PC-3 (cell line): ENCODE data around the gene SLC9A4. TPM values are rescaled to one million over a fixed set of nuclear protein-coding genes. Genes with fewer than 3 reads are reported as not detected.

Experiments
- ATAC-seq: fragments of 200-7000 bp; cut with Tn5 transposase; 2 replicates; pipeline ENCODE4 v1.9.1; 2020; ENCODE audit warnings: mild to moderate bottlenecking, moderate library complexity
- BruUV-seq: library from RNA; stranded (reverse); fragments of 400-500 nt; replicated peaks from 2 replicates; lab custom pipeline; 2021; lab: Mats Ljungman, UMichigan
- CTCF ChIA-PET: fragments of 300-600 bp; sonication (Branson Sonifier 250); formaldehyde crosslinking; loops from one replicate; lab custom pipeline; 2022; ENCODE audit warnings: antibody characterized with exemption; lab: Charles Lee
- POLR2A ChIA-PET: fragments of 300-600 bp; sonication (Branson Sonifier 250); formaldehyde crosslinking; loops from one replicate; lab custom pipeline; 2022; ENCODE audit warnings: antibody characterized with exemption; ENCODE audit not compliant: unreplicated experiment; lab: Charles Lee
- DNase-seq: peaks from one replicate; pipeline ENCODE4 v3.0.0-alpha.2; 2015
- H2AFZ ChIP-seq: fragments of 300-600 bp; sonication (generic); 2 replicates; pipeline ENCODE4 v1.6.0; 2016; ENCODE audit warnings: antibody characterized with exemption, low read length
- H3F3A ChIP-seq: fragments of 300-600 bp; sonication (generic); one replicate; pipeline ENCODE4 v1.6.0; 2017; ENCODE audit warnings: antibody characterized with exemption, low read length, control low read depth, mild to moderate bottlenecking; ENCODE audit not compliant: unreplicated experiment
- H3K27ac ChIP-seq: fragments of 300-600 bp; sonication (generic); 2 replicates; pipeline ENCODE4 v1.5.1; 2016; ENCODE audit warnings: mild to moderate bottlenecking, low read length
- H3K27me3 ChIP-seq: fragments of 300-600 bp; sonication (generic); 2 replicates; pipeline ENCODE4 v1.6.1; 2016; ENCODE audit warnings: low read length, mixed read lengths
- H3K36me3 ChIP-seq: fragments of 300-600 bp; sonication (generic); 2 replicates; pipeline ENCODE4 v1.6.1; 2016; ENCODE audit warnings: low read depth, mixed run types, low read length, mixed read lengths
- H3K4me1 ChIP-seq: fragments of 300-600 bp; sonication (generic); 2 replicates; pipeline ENCODE4 v1.5.1; 2016; ENCODE audit warnings: low read length; ENCODE audit not compliant: insufficient read depth
- H3K4me2 ChIP-seq: fragments of 300-600 bp; sonication (generic); 2 replicates; pipeline ENCODE4 v1.6.0; 2016; ENCODE audit warnings: low read length
- H3K4me3 ChIP-seq: fragments of 300-600 bp; sonication (generic); 2 replicates; pipeline ENCODE4 v1.5.1; 2016; ENCODE audit warnings: mild to moderate bottlenecking, low read length, mixed read lengths
- H3K79me2 ChIP-seq: fragments of 300-600 bp; sonication (generic); 2 replicates; pipeline ENCODE4 v1.6.1; 2017; ENCODE audit warnings: low read length, mixed read lengths
- H3K9ac ChIP-seq: fragments of 300-600 bp; sonication (generic); 2 replicates; pipeline ENCODE4 v1.6.0; 2016; ENCODE audit warnings: mild to moderate bottlenecking, low read length
- H3K9me2 ChIP-seq: fragments of 300-600 bp; sonication (generic); replicated peaks from 2 replicates; pipeline ENCODE4 v1.6.1; 2016; ENCODE audit warnings: mixed run types, low read length, mixed read lengths
- H3K9me3 ChIP-seq: fragments of 300-600 bp; sonication (generic); 2 replicates; pipeline ENCODE4 v1.6.1; 2016; ENCODE audit warnings: low read length, mixed read lengths
- H4K20me1 ChIP-seq: fragments of 300-600 bp; sonication (generic); 2 replicates; pipeline ENCODE4 v1.6.1; 2016; ENCODE audit warnings: low read length, mixed read lengths
- EZH2 ChIP-seq: fragments of 300-600 bp; sonication (generic); IDR thresholded peaks from one replicate; pipeline ENCODE4 v1.6.1; 2017; ENCODE audit warnings: antibody characterized with exemption, mild to moderate bottlenecking, low read length; ENCODE audit not compliant: unreplicated experiment
- EZH2phosphoT487 ChIP-seq: fragments of 300-600 bp; sonication (generic); IDR thresholded peaks from 2 replicates; pipeline ENCODE4 v1.6.1; 2018; ENCODE audit warnings: mild to moderate bottlenecking, antibody characterized with exemption, low read length, borderline replicate concordance
- intact Hi-C: fragments of 100-400 bp; cut with micrococcal nuclease; formaldehyde crosslinking; loops from 2 replicates; pipeline ENCODE4 v1.9.0; 2023
- microRNA-seq: library from miRNA; unstranded; fragments of <30 nt; microRNA quantifications from one replicate; pipeline ENCODE4 v1.1.0, GENCODE V29; 2020; ENCODE audit not compliant: unreplicated experiment
- total RNA-seq: library from RNA; depleted of rRNA; stranded (reverse); fragments of >200 nt; gene quantifications from 2 replicates; pipeline ENCODE4 v1.2.3, GENCODE V29; 2014; rRNA removed
- TF ChIP-seq, protein P1 (sequence below): fragments of 300-600 bp; sonication (generic); conservative IDR thresholded peaks from 2 replicates; pipeline ENCODE4 v1.5.1; 2017; ENCODE audit warnings: antibody characterized with exemption, low read depth, mild to moderate bottlenecking, low read length

The SLC9A4 gene
- total RNA-seq, 1 experiment from 2014 or later = 0.04 TPM

DNA sequence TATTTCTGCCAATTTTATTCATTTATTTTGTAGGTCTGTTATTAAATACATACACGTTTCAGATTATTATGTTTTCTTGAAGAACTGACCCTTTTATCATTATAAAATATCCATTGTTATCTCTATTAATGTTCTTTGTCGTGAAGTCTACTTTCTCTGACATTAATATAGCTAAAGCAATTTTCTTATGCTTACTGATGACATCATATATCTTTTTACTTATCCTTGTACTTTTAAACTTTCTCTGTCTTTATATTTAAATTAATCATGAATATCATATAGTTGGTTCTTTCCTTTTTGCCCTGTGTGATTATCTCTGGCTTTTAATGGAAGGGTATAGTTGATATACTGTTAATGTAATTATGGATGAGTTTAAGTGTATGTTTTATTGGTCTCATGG, 109.8 kb downstream of the SLC9A4 start:
- no peaks in the 10 kb centered on the region for H3K9me2 ChIP-seq
- H3K79me2 ChIP-seq = no peaks in the 10 kb centered on the region
- no peak overlapping the region for H3K4me3 ChIP-seq
- no peak overlapping the region for H2AFZ ChIP-seq
- no peaks in the 10 kb centered on the region for H3F3A ChIP-seq
- no peaks in the 10 kb centered on the region for H4K20me1 ChIP-seq
- no peak overlapping the region for H3K27ac ChIP-seq
- H3K27me3 ChIP-seq = no peaks in the 10 kb centered on the region
- no peaks in the 10 kb centered on the region for H3K9me3 ChIP-seq
- H3K36me3 ChIP-seq = no peaks in the 10 kb centered on the region
- intact Hi-C loops = no loop called here
- H3K9ac ChIP-seq = no peak overlapping the region
- POLR2A ChIA-PET = no interaction called here
- peaks cover 20% of the 10 kb centered on the region for H3K4me1 ChIP-seq
- DNase-seq (no peak), ATAC-seq (no peak)
- H3K4me2 ChIP-seq = no peak overlapping the region
- CTCF ChIA-PET = no interaction called here
- BruUV-seq = no TSS peak
- TF ChIP-seq EZH2phosphoT487 (no peak), EZH2 (no peak)
- TF ChIP-seq, protein P1, sequence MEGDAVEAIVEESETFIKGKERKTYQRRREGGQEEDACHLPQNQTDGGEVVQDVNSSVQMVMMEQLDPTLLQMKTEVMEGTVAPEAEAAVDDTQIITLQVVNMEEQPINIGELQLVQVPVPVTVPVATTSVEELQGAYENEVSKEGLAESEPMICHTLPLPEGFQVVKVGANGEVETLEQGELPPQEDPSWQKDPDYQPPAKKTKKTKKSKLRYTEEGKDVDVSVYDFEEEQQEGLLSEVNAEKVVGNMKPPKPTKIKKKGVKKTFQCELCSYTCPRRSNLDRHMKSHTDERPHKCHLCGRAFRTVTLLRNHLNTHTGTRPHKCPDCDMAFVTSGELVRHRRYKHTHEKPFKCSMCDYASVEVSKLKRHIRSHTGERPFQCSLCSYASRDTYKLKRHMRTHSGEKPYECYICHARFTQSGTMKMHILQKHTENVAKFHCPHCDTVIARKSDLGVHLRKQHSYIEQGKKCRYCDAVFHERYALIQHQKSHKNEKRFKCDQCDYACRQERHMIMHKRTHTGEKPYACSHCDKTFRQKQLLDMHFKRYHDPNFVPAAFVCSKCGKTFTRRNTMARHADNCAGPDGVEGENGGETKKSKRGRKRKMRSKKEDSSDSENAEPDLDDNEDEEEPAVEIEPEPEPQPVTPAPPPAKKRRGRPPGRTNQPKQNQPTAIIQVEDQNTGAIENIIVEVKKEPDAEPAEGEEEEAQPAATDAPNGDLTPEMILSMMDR = no peak

Small RNA genes within 50 kb of the gene (microRNA-seq; reads per million reads assigned to microRNA genes)
- not detected for gene MIR4772

Other genes with a start within 250 kb of the SLC9A4 start
- gene IL1RL1, start 161.7 kb upstream of the SLC9A4 start, total RNA-seq = 4.9 and 5.7 TPM in 2 replicates
- 1.2 and 3.6 TPM in 2 replicates for gene IL18R1, start 117.4 kb upstream of the SLC9A4 start, total RNA-seq
- gene IL18RAP, start 50.1 kb upstream of the SLC9A4 start, total RNA-seq = not detected in 2 replicates
- gene SLC9A2, start 146.3 kb downstream of the SLC9A4 start, total RNA-seq = 7.1 and 8.8 TPM in 2 replicates